ENCODE results near the gene COPZ1. TPM values are rescaled to one million over a fixed set of nuclear protein-coding genes. Genes with fewer than 3 reads are reported as not detected.

Gene COPZ1
- total RNA-seq, 2 donors from 2014 or later = 75.4 to 86.8 TPM

- H3K27ac Mint-ChIP-seq = no peak overlapping the region
- no peaks in the 10 kb centered on the region for H3K9me3 Mint-ChIP-seq
- no peak for ATAC-seq (replicated peaks)
- no peak overlapping the region for H3K4me3 Mint-ChIP-seq
- H3K36me3 Mint-ChIP-seq (ENCODE audit: low read depth) = no peaks in the 10 kb centered on the region
- H3K27me3 Mint-ChIP-seq = no peaks in the 10 kb centered on the region
- peaks cover 4% of the 10 kb centered on the region for H3K4me1 Mint-ChIP-seq
Observed at GRCh38 chr12:54381136-54381535, 56.2 kb downstream of the COPZ1 start.

- no peaks in the 10 kb centered on the region for H3K36me3 Mint-ChIP-seq (ENCODE audit: low read depth)
- H3K4me3 Mint-ChIP-seq = peak overlapping the region; percentile 28
- peaks cover 4% of the 10 kb centered on the region for H3K4me1 Mint-ChIP-seq
- no peaks in the 10 kb centered on the region for H3K9me3 Mint-ChIP-seq
- peak overlapping the region; percentile 74 for H3K27ac Mint-ChIP-seq
- no peaks in the 10 kb centered on the region for H3K27me3 Mint-ChIP-seq
- peak; percentile 91 for ATAC-seq (replicated peaks)
Observed at GRCh38 chr12:54383041-54383609, 58.2 kb downstream of the COPZ1 start.

GRCh38 chr12:54384591-54385041 is 59.7 kb downstream of the COPZ1 start, which contains the start of gene ZNF385A:
Gene ZNF385A (minus strand): TSS chr12:54384733. CDS start chr12:54384514, 219 bp downstream.
- ATAC-seq (replicated peaks) = no peak
- Mint-ChIP-seq H3K4me3 (no peak within 1 kb of the TSS), H3K27me3 (no peaks in the 10 kb centered on the region), H3K27ac (peak within 1 kb of the TSS; percentile 74), H3K4me1 (peaks cover 6% of the 10 kb centered on the region), H3K9me3 (no peaks in the 10 kb centered on the region), H3K36me3 (ENCODE audit: low read depth) (no peaks in the 10 kb centered on the region)

- Mint-ChIP-seq H3K4me3 (no peak overlapping the region), H3K27me3 (no peaks in the 10 kb centered on the region), H3K4me1 (peaks cover 11% of the 10 kb centered on the region), H3K36me3 (ENCODE audit: low read depth) (no peaks in the 10 kb centered on the region), H3K9me3 (no peaks in the 10 kb centered on the region), H3K27ac (no peak overlapping the region)
- ATAC-seq (replicated peaks) = no peak
Observed at GRCh38 chr12:54385251-54385914, 60.5 kb downstream of the COPZ1 start.

- peak overlapping the region; percentile 26 for H3K27ac Mint-ChIP-seq
- H3K27me3 Mint-ChIP-seq = no peaks in the 10 kb centered on the region
- peaks cover 12% of the 10 kb centered on the region for H3K4me1 Mint-ChIP-seq
- no peaks in the 10 kb centered on the region for H3K36me3 Mint-ChIP-seq (ENCODE audit: low read depth)
- H3K4me3 Mint-ChIP-seq = no peak overlapping the region
- no peak for ATAC-seq (replicated peaks)
- H3K9me3 Mint-ChIP-seq = no peaks in the 10 kb centered on the region
Observed at GRCh38 chr12:54386403-54387113, 61.6 kb downstream of the COPZ1 start.

- Mint-ChIP-seq H3K27me3 (no peaks in the 10 kb centered on the region), H3K27ac (peak overlapping the region; percentile 26), H3K36me3 (ENCODE audit: low read depth) (no peaks in the 10 kb centered on the region), H3K4me1 (peaks cover 16% of the 10 kb centered on the region), H3K4me3 (no peak overlapping the region), H3K9me3 (no peaks in the 10 kb centered on the region)
- no peak for ATAC-seq (replicated peaks)
Observed at GRCh38 chr12:54387114-54387467, 62.2 kb downstream of the COPZ1 start.

- no peaks in the 10 kb centered on the region for H3K27me3 Mint-ChIP-seq
- peaks cover 12% of the 10 kb centered on the region for H3K4me1 Mint-ChIP-seq
- H3K4me3 Mint-ChIP-seq = no peak overlapping the region
- H3K36me3 Mint-ChIP-seq (ENCODE audit: low read depth) = peaks cover under 1% of the 10 kb centered on the region
- H3K9me3 Mint-ChIP-seq = no peaks in the 10 kb centered on the region
- ATAC-seq (replicated peaks) = no peak
- H3K27ac Mint-ChIP-seq = peak overlapping the region; percentile 68
Observed at GRCh38 chr12:54388237-54389133, 63.6 kb downstream of the COPZ1 start.

- Mint-ChIP-seq H3K36me3 (ENCODE audit: low read depth) (peaks cover 7% of the 10 kb centered on the region), H3K4me3 (no peak overlapping the region), H3K4me1 (peaks cover 17% of the 10 kb centered on the region), H3K27me3 (no peaks in the 10 kb centered on the region), H3K27ac (peak overlapping the region; percentile 68), H3K9me3 (no peaks in the 10 kb centered on the region)
- no peak for ATAC-seq (replicated peaks)
Observed at GRCh38 chr12:54389134-54389508, 64.2 kb downstream of the COPZ1 start.

GRCh38 chr12:54389607-54390175 is 64.8 kb downstream of the COPZ1 start:
- Mint-ChIP-seq H3K4me3 (peak overlapping the region; percentile 24), H3K9me3 (no peaks in the 10 kb centered on the region), H3K36me3 (ENCODE audit: low read depth) (peaks cover 13% of the 10 kb centered on the region), H3K27me3 (no peaks in the 10 kb centered on the region), H3K27ac (peak overlapping the region; percentile 68), H3K4me1 (peaks cover 19% of the 10 kb centered on the region)
- ATAC-seq (replicated peaks) = no peak

- H3K4me3 Mint-ChIP-seq = peak overlapping the region; percentile 24
- ATAC-seq (replicated peaks) = no peak
- peaks cover 18% of the 10 kb centered on the region for H3K36me3 Mint-ChIP-seq (ENCODE audit: low read depth)
- no peaks in the 10 kb centered on the region for H3K27me3 Mint-ChIP-seq
- H3K9me3 Mint-ChIP-seq = no peaks in the 10 kb centered on the region
- peaks cover 19% of the 10 kb centered on the region for H3K4me1 Mint-ChIP-seq
- peak overlapping the region; percentile 68 for H3K27ac Mint-ChIP-seq
Observed at GRCh38 chr12:54390176-54390667, 65.3 kb downstream of the COPZ1 start.

- no peaks in the 10 kb centered on the region for H3K27me3 Mint-ChIP-seq
- H3K4me3 Mint-ChIP-seq = peak overlapping the region; percentile 62
- H3K27ac Mint-ChIP-seq = peak overlapping the region; percentile 12
- H3K9me3 Mint-ChIP-seq = no peaks in the 10 kb centered on the region
- peak; percentile 64 for ATAC-seq (replicated peaks)
- peaks cover 25% of the 10 kb centered on the region for H3K36me3 Mint-ChIP-seq (ENCODE audit: low read depth)
- peaks cover 19% of the 10 kb centered on the region for H3K4me1 Mint-ChIP-seq
Observed at GRCh38 chr12:54390668-54391551, 66.0 kb downstream of the COPZ1 start.

GRCh38 chr12:54392485-54393206 is 67.7 kb downstream of the COPZ1 start:
- ATAC-seq (replicated peaks) = no peak
- H3K4me1 Mint-ChIP-seq = peaks cover 23% of the 10 kb centered on the region
- peaks cover 42% of the 10 kb centered on the region for H3K36me3 Mint-ChIP-seq (ENCODE audit: low read depth)
- H3K9me3 Mint-ChIP-seq = no peaks in the 10 kb centered on the region
- peak overlapping the region; percentile 62 for H3K4me3 Mint-ChIP-seq
- H3K27ac Mint-ChIP-seq = no peak overlapping the region
- H3K27me3 Mint-ChIP-seq = no peaks in the 10 kb centered on the region

Measured in activated T-helper 17 cell treated with anti-CD3 and anti-CD28 coated beads, Interleukin-2, amount 50 U/mL, for 72 hours (primary cell).